Measurements from ENCODE around the gene ERGIC3.

The ERGIC3 gene

GRCh38 chr20:35595456-35595855, 53.6 kb downstream of the ERGIC3 start:
- in situ Hi-C loops (cut with HindIII; ENCODE audit: low sequenced_read_pairs): loop anchor here (5.0 kb wide), 1 partner anchor 118 kb away; no protein-coding TSS in a partner anchor

GRCh38 chr20:35595901-35596300, 54.0 kb downstream of the ERGIC3 start:
- in situ Hi-C loops (cut with HindIII; ENCODE audit: low sequenced_read_pairs): loop anchor here (5.0 kb wide), 1 partner anchor 119 kb away; no protein-coding TSS in a partner anchor

DNA sequence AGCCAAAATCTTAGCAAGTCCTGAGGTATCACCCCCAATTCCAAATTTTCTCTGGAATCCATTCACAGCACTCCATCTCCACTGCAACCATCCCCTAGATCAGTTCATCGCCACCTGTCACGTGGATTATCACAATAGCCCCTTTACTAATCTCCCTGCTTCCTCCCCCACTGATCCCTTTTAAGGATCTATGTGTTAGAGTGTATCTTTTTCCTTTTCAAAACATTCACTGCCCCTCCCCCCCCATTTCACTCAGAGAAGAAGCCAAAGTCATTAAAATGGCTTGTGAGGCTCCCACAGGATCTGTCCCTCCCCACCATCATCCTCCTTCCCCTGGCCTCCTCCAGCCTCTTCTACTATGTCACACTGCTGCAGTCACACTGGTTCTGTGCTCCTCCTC, 55.3 kb downstream of the ERGIC3 start:
- in situ Hi-C loops (cut with HindIII; ENCODE audit: low sequenced_read_pairs): loop anchor here (5.0 kb wide), 1 partner anchor 120 kb away; no protein-coding TSS in a partner anchor

DNA sequence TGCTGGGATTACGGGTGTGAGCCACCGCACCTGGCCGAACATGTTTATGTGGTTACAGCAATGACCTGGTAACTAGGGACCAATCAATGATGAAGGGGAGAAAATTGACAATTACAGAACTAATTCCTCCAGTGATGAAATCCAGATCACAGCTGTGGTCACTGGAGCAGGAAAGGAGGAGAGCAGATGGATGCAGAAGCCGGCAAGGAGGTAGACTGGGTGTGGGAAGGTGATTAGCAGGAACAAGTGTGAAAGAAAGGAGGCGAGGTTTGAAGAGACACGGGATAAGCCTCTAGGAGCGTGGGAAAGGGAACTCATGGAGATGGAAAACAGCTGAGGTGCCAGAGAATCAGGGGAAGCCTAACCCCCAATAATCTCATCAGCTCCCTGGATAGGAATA, 56.6 kb downstream of the ERGIC3 start:
- in situ Hi-C loops (cut with HindIII; ENCODE audit: low sequenced_read_pairs): loop anchor here (5.0 kb wide), 1 partner anchor 121 kb away; no protein-coding TSS in a partner anchor

GRCh38 chr20:35598899-35599775, 57.3 kb downstream of the ERGIC3 start:
- in situ Hi-C loops (cut with HindIII; ENCODE audit: low sequenced_read_pairs): loop anchor here (5.0 kb wide), 1 partner anchor 122 kb away; no protein-coding TSS in a partner anchor

GRCh38 chr20:35599776-35600120, 57.9 kb downstream of the ERGIC3 start:
- in situ Hi-C loops (cut with HindIII; ENCODE audit: low sequenced_read_pairs): loop anchor here (5.0 kb wide), 1 partner anchor 122 kb away; no protein-coding TSS in a partner anchor

GRCh38 chr20:35600176-35600992, 58.5 kb downstream of the ERGIC3 start:
- in situ Hi-C loops (cut with HindIII; ENCODE audit: low sequenced_read_pairs): no loop called here

GRCh38 chr20:35600993-35601973, 59.4 kb downstream of the ERGIC3 start:
- in situ Hi-C loops (cut with HindIII; ENCODE audit: low sequenced_read_pairs): no loop called here

DNA sequence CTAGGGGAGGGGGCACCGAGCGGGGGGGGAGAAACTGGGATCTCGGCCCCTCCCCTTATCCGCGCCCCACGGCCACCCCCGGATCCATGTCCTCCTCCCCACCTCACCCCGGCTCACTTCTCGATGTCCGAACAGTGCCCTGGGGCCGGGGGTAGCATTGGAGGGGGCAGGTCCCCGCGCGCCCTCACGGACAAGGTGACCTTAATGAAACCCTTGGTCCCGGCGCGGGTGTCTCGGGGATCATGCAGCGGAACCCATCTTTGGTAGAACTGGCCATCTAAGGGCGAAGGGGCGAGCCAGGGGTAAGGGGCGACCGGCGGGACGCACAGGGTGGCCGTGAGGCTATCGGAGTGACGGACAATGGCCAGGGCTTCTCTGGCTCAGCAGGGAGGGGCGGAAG, 60.1 kb downstream of the ERGIC3 start:
- in situ Hi-C loops (cut with HindIII; ENCODE audit: low sequenced_read_pairs): no loop called here

DNA sequence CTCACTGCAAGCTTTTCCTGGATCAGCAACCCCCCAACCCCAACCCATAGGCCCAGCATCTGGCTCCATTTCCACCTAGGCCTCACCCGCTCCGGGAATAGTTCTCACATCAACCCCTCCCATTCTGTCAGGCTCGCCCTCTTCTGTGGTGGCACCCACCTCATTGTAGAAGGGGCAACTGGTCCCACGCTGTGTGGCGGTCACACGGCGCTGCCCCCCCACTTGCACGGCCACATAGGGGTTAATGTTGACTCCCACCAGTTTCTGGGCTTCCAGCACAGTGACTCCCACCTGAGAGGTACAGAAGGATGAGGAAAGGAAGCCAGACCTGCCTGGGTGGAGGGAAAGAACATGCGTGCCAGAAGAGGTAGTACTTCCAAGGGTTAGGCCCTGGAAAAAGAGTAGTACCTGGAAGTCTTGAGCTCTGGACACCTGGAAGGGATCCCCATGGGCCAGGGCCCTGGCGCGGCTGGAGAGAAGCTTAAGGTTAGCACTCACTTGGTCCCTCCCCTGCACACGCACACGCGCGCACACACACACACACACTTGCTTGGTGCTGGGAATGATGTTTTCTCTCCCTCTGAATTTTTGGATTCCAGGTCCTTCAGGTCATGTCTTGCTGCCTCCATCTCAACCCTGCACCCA, 61.1 kb downstream of the ERGIC3 start:
- in situ Hi-C loops (cut with HindIII; ENCODE audit: low sequenced_read_pairs): no loop called here

DNA sequence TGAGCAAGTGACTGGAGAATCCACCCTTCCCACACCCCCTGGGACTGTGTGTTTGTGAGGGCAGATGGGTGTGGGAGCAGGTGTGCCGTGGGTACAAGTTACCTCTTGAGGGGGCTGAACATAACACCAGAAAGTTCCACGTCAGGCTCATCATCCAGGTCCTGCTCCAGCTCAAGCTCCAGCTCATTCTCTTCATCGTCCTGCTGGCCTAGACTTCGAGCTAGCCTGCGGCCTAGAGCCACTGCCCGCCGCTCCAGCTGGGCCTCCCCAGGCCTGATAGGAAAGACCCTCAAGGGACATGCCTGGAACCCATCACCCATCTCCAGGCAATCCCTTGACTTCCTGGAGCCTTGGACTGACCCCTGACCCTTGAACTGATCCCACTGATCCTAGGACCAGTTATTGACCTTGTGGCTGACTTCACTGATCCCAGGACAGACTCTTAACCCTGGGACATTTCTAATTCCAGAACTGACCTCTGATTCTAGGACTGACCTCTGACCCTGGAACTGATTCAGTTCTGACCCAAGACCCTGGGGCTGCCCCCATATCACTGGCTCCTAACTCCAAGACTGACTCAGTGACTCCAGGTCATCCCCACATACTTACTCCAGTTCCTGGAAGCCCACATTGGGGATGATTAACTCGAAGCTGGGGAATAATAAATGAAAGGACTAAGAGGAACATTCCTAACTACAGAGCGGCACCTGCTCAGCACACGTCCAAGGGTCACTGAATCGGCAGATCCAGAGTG, 62.0 kb downstream of the ERGIC3 start:
- in situ Hi-C loops (cut with HindIII; ENCODE audit: low sequenced_read_pairs): no loop called here

- in situ Hi-C loops (cut with HindIII; ENCODE audit: low sequenced_read_pairs): no loop called here
Observed at GRCh38 chr20:35604449-35604747, 62.5 kb downstream of the ERGIC3 start.

GRCh38 chr20:35606127-35606526, 64.2 kb downstream of the ERGIC3 start:
- in situ Hi-C loops (cut with HindIII; ENCODE audit: low sequenced_read_pairs): no loop called here

All from endothelial cell of hepatic sinusoid (primary cell).